Panc1 (cell line): ENCODE measurements around the gene BTBD9.

Experiments used
- CTCF ChIP-seq: fragments of 450-650 bp; IDR thresholded peaks from 2 replicates; pipeline ENCODE4 v1.5.1; 2017; ENCODE audit warnings: mild to moderate bottlenecking
- POLR2AphosphoS5 ChIP-seq: IDR thresholded peaks from 2 replicates; pipeline ENCODE4 v1.6.1; 2012; ENCODE audit warnings: mild to moderate bottlenecking, low read depth, low read length, moderate library complexity

- TF ChIP-seq CTCF: no peak
- TF ChIP-seq POLR2AphosphoS5: no peak
Observed at GRCh38 chr6:38514399-38514798, 125.3 kb downstream of the BTBD9 start.
